ENCODE measurements around the gene TSSC4.

DNA sequence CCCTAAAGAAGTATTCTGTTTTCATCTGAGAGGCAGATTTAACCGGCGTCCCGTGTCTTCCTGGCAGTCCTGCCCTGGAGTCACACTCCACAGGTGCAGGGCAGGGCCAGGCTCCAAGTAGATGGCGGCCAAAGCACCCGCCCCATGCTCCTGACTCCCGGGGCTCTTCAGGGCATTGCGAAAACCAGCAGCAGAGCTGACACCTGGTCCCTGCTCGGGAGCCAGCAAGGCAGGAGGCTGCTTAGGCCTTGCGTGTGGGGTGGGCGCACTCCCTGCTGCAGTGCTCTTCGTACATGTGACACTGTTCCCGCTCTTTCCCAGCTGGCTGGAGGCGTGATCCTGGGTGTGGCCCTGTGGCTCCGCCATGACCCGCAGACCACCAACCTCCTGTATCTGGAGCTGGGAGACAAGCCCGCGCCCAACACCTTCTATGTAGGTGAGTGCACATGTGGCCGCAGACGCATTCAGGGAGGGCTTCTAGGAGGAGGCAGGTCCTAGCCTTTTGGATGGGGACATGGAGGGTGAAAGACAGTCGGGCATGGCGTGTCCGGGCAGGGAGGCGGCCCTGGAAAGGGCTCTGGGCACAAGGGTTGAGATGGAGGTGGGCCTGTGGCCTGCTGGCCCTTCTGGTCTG lies 10.3 kb upstream of the TSSC4 start:
- TF ChIP-seq, protein P1, sequence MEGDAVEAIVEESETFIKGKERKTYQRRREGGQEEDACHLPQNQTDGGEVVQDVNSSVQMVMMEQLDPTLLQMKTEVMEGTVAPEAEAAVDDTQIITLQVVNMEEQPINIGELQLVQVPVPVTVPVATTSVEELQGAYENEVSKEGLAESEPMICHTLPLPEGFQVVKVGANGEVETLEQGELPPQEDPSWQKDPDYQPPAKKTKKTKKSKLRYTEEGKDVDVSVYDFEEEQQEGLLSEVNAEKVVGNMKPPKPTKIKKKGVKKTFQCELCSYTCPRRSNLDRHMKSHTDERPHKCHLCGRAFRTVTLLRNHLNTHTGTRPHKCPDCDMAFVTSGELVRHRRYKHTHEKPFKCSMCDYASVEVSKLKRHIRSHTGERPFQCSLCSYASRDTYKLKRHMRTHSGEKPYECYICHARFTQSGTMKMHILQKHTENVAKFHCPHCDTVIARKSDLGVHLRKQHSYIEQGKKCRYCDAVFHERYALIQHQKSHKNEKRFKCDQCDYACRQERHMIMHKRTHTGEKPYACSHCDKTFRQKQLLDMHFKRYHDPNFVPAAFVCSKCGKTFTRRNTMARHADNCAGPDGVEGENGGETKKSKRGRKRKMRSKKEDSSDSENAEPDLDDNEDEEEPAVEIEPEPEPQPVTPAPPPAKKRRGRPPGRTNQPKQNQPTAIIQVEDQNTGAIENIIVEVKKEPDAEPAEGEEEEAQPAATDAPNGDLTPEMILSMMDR (IDR thresholded peaks at IDR 0.05), result no peak
- TF ChIP-seq POLR2A (IDR thresholded peaks at IDR 0.05) (no peak), POLR2AphosphoS5 (IDR thresholded peaks at IDR 0.05) (peak; percentile 63), EP300 (IDR thresholded peaks at IDR 0.05) (no peak)

Measured in gastroesophageal sphincter (tissue), 3 donors.